ENCODE results near the gene MYO7A. TPM values are rescaled to one million over a fixed set of nuclear protein-coding genes. Genes with fewer than 3 reads are reported as not detected.

The MYO7A gene
- total RNA-seq, 4 donors from 2014 or later = 0.15 to 4.0 (median 1.2) TPM

GRCh38 chr11:77259641-77260040, 131.6 kb downstream of the MYO7A start:
- WGBS, 2 donors = 37 to 53% methylated on average over 2 of the region's 2 CpGs
- H3K4me1 ChIP-seq = no peaks in the 10 kb centered on the region
- H3K27ac ChIP-seq = no peak overlapping the region
- no peak overlapping the region for H3K4me3 ChIP-seq
- TF ChIP-seq CTCF (IDR thresholded peaks at IDR 0.05) (no peak), POLR2A (IDR thresholded peaks at IDR 0.05) (no peak)
- H3K27me3 ChIP-seq = no peaks in the 10 kb centered on the region
- no peaks in the 10 kb centered on the region for H3K36me3 ChIP-seq
- DNase-seq = no peak
- intact Hi-C loops (cut with DNase I) = no loop called here
- H3K9me3 ChIP-seq = peaks cover 0 to 8% (median 7%) of the 10 kb centered on the region in 3 donors

GRCh38 chr11:77262803-77263202, 134.8 kb downstream of the MYO7A start:
- Histone ChIP-seq H3K27me3 (no peaks in the 10 kb centered on the region), H3K27ac (no peak overlapping the region), H3K9me3 (peaks cover 0 to 8% (median 7%) of the 10 kb centered on the region in 3 donors), H3K36me3 (no peaks in the 10 kb centered on the region), H3K4me3 (no peak overlapping the region), H3K4me1 (no peaks in the 10 kb centered on the region)
- no peak for DNase-seq
- intact Hi-C loops (cut with DNase I) = no loop called here
- TF ChIP-seq CTCF (IDR thresholded peaks at IDR 0.05) (no peak), POLR2A (IDR thresholded peaks at IDR 0.05) (no peak)

Other genes with a start within 250 kb of the MYO7A start
- gene B3GNT6, start 93.8 kb upstream of the MYO7A start, total RNA-seq = 1 to 10 TPM; 1.7 to 9.3 (median 7.6) TPM
- 10 to 100 TPM in 3 of 4 donors, 1 to 10 TPM in 1; 9.3 to 63.2 (median 13.5) TPM for gene CAPN5, start 61.3 kb upstream of the MYO7A start, total RNA-seq
- 1 to 10 TPM in 1 of 4 donors, not detected in 3; 1.1 TPM for gene OMP, start 25.4 kb upstream of the MYO7A start, total RNA-seq
- gene GDPD4, start 173.4 kb downstream of the MYO7A start, total RNA-seq = not detected